GM12873 (cell line): ENCODE data around the gene BATF2.
A peak's percentile ranks its signal among the peaks of the same experiment; 100 is the strongest.

Experiments
- TF ChIP-seq, protein P1 (sequence below): IDR thresholded peaks from 2 replicates; pipeline ENCODE4 v1.5.1; 2012; ENCODE audit warnings: low read depth, mild to moderate bottlenecking, moderate library complexity, low read length, control low read depth; ENCODE audit not compliant: insufficient read depth; ENCODE audit errors: missing control alignments

Gene BATF2, protein sequence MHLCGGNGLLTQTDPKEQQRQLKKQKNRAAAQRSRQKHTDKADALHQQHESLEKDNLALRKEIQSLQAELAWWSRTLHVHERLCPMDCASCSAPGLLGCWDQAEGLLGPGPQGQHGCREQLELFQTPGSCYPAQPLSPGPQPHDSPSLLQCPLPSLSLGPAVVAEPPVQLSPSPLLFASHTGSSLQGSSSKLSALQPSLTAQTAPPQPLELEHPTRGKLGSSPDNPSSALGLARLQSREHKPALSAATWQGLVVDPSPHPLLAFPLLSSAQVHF

DNA sequence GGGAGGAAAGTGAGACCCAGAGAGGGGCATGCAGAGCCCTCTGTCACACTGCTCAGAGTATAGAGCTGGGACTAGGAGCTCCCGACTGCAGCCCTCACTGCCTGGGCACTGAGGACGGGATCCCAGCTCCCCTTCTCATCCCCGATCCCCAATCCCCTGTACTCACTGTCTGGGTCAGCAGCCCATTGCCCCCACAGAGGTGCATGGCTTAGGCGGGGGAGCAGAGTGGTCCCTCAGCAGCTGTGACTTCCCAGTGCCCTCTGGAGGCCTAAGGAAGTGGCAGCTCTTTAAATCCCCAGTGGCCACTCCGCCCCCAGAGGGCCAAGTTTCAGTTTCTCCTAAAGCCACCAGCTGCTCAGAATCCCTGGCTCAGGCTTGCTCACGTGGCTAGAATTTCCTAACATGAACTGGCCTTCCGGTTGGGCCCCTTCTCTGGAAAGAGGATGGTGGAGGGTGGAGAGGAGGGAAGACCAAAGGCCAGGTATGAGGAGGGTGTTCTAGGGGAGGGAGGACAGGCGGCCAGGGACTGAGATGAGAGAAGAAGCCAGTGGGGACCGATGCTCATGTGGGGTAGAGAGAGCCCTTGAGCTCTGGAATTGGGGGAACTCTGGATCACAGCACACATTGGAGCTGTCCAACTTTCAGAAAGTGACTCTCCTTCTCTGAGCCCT is at the start of gene BATF2:
BATF2 (minus strand) TSS at position 262 of the 671 bp plus-strand sequence; CDS start at position 205, 57 bp downstream.
- TF ChIP-seq, protein P1, sequence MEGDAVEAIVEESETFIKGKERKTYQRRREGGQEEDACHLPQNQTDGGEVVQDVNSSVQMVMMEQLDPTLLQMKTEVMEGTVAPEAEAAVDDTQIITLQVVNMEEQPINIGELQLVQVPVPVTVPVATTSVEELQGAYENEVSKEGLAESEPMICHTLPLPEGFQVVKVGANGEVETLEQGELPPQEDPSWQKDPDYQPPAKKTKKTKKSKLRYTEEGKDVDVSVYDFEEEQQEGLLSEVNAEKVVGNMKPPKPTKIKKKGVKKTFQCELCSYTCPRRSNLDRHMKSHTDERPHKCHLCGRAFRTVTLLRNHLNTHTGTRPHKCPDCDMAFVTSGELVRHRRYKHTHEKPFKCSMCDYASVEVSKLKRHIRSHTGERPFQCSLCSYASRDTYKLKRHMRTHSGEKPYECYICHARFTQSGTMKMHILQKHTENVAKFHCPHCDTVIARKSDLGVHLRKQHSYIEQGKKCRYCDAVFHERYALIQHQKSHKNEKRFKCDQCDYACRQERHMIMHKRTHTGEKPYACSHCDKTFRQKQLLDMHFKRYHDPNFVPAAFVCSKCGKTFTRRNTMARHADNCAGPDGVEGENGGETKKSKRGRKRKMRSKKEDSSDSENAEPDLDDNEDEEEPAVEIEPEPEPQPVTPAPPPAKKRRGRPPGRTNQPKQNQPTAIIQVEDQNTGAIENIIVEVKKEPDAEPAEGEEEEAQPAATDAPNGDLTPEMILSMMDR, result peak; percentile 26

DNA sequence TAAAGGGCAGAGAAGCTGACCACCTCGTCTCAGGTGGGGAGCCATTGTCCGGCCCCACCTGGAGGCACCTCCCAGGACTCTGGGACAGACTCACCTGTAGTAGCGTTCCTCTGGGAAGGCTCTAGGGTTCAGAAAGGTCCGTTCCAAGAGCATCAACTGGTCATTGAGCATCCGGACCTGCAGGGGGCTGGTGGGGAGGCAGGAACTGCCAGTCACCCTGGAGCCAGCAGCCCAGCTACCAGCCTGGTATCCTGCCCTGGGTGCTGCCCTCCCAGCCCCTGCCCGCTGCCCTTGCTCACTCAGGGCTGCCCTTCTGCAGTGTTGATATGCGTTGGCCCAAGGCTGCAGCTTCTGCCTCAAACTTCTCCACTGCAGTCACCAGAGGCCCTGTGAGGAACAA is 49.0 kb upstream of the BATF2 start:
- TF ChIP-seq, protein P1, result no peak

DNA sequence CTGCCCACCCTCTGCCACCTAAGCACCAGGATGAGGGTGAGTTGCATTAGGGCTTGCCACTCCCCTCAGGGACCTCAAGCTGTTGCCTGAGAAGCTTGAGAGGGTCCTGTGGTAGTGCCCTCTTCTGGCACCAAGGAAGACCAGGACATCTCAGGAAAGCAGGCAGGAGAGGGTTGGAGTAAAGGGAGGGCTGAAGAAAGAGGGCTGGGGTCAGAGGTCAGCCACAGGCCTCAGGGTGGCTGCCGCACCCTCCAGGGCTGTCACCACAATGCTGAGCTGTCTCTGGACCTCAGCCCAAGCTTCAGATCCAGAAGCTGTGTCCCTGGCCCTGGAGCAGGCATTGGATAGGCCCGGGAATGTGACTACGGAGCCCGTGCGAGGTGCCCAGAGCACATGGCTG is 48.3 kb upstream of the BATF2 start:
- TF ChIP-seq, protein P1, result no peak

DNA sequence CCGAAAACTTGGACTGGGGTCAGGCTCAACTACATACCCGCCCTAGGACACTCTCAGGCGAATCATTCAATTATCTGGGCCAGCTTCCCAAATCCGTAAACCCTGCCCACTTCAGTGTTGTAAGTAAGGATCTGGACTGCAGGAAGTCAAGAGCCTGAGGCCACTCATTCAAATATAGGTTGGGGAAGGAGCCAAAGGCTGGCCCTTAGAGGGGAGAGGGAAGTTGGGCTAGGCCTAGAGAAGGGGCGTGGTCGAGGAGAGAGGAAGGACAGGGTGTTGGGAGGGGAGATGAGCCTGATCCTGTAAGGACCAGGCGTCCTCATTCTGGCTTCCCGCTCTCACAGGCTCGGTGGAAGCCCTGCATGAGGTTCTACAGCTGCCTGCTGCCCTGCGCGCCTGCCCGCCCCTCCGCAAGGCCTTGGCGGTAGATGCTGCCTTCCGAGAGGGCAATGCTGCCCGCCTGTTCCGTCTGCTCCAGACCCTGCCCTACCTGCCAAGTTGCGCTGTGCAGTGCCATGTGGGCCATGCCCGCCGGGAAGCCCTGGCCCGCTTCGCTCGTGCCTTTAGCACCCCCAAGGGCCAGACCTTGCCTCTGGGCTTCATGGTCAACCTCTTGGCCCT is 47.2 kb upstream of the BATF2 start:
- TF ChIP-seq, protein P1, result no peak

DNA sequence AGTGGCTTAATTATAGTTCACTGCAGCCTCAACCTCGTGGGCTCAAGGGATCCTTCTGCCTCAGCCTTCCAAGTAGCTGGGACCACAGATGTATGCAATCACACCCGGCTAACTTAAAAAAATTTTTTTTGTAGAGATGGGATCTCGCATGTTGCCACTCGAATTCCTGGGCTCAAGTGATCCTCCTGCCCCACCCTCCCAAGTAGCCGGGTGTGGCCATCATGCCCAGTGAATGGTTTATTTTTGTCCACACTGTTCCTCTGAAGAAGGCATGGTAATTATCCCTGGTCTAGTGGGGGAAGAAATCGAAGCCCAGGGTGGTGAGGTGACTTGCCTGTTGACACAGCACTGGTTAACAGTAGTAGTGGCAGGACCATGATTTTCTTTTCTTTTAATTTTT is 46.1 kb upstream of the BATF2 start:
- TF ChIP-seq, protein P1, result no peak

DNA sequence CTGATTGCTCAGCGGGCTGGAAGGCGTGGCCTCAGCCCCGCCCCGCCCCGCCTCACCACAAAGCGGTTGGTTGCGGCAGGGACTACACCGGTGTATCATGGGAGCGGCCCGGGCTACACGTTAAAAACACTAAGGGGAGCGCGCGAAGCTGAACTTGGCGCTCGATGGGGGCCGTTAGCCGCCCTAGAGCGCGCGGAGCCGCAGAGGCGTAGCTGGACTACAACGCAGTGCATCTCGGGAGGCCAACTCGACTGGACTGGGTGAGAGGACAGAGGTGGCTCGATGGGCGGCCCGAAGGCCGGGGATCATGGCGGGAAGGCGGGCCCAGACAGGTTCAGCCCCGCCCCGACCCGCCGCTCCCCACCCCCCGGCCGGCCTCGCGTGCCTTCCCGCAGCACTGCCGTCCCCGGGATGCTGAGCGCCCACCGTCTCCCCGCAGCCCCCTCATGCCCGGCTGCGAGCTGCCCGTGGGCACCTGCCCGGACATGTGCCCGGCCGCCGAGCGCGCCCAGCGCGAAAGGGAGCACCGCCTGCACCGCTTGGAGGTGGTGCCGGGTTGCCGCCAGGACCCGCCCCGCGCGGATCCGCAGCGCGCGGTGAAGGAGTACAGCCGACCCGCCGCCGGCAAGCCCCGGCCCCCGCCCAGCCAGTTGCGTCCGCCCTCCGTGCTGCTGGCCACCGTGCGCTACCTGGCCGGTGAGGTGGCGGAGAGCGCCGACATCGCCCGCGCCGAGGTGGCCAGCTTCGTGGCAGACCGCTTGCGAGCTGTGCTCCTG is 44.3 kb upstream of the BATF2 start, which contains the start of gene SAC3D1:
SAC3D1 (plus strand) TSS at position 364 of the 776 bp plus-strand sequence; CDS start at position 447, 83 bp downstream.
- TF ChIP-seq, protein P1, result no peak

DNA sequence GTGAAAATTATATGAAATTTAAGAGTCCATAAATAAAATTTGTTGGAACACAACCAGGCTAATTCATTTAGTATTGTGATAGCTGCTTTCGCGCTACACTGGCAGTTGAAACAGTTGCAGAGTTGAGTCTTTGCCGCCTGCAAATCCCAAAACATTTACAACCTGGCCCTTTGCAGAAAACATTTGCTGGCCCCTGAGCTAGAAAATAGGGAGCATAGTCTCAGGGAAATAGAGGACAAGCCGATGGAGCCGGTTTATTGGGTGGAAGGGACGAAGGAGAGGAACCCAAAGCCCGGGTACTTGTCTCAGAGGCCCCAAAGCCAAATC is 43.7 kb upstream of the BATF2 start:
- TF ChIP-seq, protein P1, result no peak
